Endothelial cell of umbilical vein (primary cell): ENCODE results near the gene CECR2. TPM values are rescaled to one million over a fixed set of nuclear protein-coding genes. Genes with fewer than 3 reads are reported as not detected.

Experiments
- BruUV-seq: library from RNA; stranded (reverse); fragments of 400-500 nt; replicated peaks from 2 replicates; lab custom pipeline; 2021; lab: Mats Ljungman, UMichigan
- CTCF ChIA-PET: fragments of 300-600, 350-600 bp; sonication (Branson Sonifier 250); formaldehyde crosslinking; loops from one replicate; lab custom pipeline; 2021; ENCODE audit warnings: antibody characterized with exemption, inconsistent platforms; lab: Charles Lee
- POLR2A ChIA-PET: fragments of 300-600, 350-600 bp; sonication (Branson Sonifier 250); formaldehyde crosslinking; loops from one replicate; lab custom pipeline; 2021; ENCODE audit warnings: antibody characterized with exemption, inconsistent platforms; lab: Charles Lee
- DNase-seq: peaks from one replicate; pipeline ENCODE4 v3.0.0-alpha.2; 2011; ENCODE audit warnings: low read depth, low spot score
- FAIRE-seq: peaks from 2 replicates; lab custom pipeline; 2011; peaks lifted over from hg19 to GRCh38; lab: Jason Lieb, UNC
- H2AFZ ChIP-seq: 2 replicates; pipeline ENCODE4 v1.6.0; 2012; ENCODE audit warnings: low read depth, low read length, control low read depth, inconsistent platforms
- H3K27ac ChIP-seq: 2 replicates; pipeline ENCODE4 v1.5.1; 2011; ENCODE audit warnings: low read depth, mild to moderate bottlenecking, control low read depth, low read length, moderate library complexity; ENCODE audit not compliant: insufficient read depth
- H3K27me3 ChIP-seq, 2 experiments: 2 replicates each; pipeline versions ENCODE4 v1.6.0 to v1.6.1; 2011; ENCODE audit warnings: low read length in 2 of 2, mixed read lengths in 1 of 2; ENCODE audit not compliant: control insufficient read depth in 2 of 2, insufficient read depth in 2 of 2
- H3K36me3 ChIP-seq, 2 experiments: 2 replicates in 1 of 2; 3 replicates in 1 of 2; pipeline ENCODE4 v1.5.1; 2011; ENCODE audit warnings: low read length in 2 of 2, mild to moderate bottlenecking in 1 of 2, moderate library complexity in 1 of 2; ENCODE audit not compliant: control insufficient read depth in 2 of 2, insufficient read depth in 2 of 2; ENCODE audit errors: extremely low read depth in 1 of 2
- H3K4me1 ChIP-seq: 3 replicates; pipeline ENCODE4 v1.5.1; 2011; ENCODE audit warnings: mild to moderate bottlenecking, low read length; ENCODE audit not compliant: control insufficient read depth, insufficient read depth; ENCODE audit errors: extremely low read depth
- H3K4me2 ChIP-seq: 2 replicates; pipeline ENCODE4 v1.6.1; 2011; ENCODE audit warnings: low read length, control low read depth, mixed read lengths; ENCODE audit not compliant: insufficient read depth
- H3K4me3 ChIP-seq, 3 experiments: fragments of 200-600 bp in 1 of 3; sonication (generic), shearing (Covaris generic) in 1 of 3; replicated peaks in 1 of 3; 2 replicates each; pipeline ENCODE4 v1.5.1; 2011 to 2016; ENCODE audit warnings: control low read depth in 3 of 3, low read length in 3 of 3, mild to moderate bottlenecking in 2 of 3, inconsistent platforms in 1 of 3, low read depth in 1 of 3, moderate library complexity in 1 of 3; ENCODE audit not compliant: insufficient read depth in 1 of 3
- H3K79me2 ChIP-seq: 2 replicates; pipeline ENCODE4 v1.6.0; 2012; ENCODE audit warnings: low read length, inconsistent platforms; ENCODE audit not compliant: control insufficient read depth, insufficient read depth
- H3K9ac ChIP-seq: replicated peaks from 2 replicates; pipeline ENCODE3; 2011; ENCODE audit warnings: low read length, control low read depth; ENCODE audit not compliant: insufficient read depth; ENCODE audit errors: extremely low read depth
- H3K9me1 ChIP-seq: replicated peaks from 3 replicates; pipeline ENCODE4 v1.6.0; 2011; ENCODE audit warnings: mild to moderate bottlenecking, low read length; ENCODE audit not compliant: control insufficient read depth, insufficient read depth; ENCODE audit errors: extremely low read depth
- H3K9me3 ChIP-seq: replicated peaks from 2 replicates; pipeline ENCODE4 v1.5.1; 2012; ENCODE audit warnings: low read length, inconsistent platforms; ENCODE audit not compliant: control insufficient read depth, insufficient read depth
- H4K20me1 ChIP-seq: replicated peaks from 2 replicates; pipeline ENCODE3; 2011; ENCODE audit warnings: mild to moderate bottlenecking, low read length; ENCODE audit not compliant: control insufficient read depth, insufficient read depth; ENCODE audit errors: extremely low read depth
- CTCF ChIP-seq, 2 donors: IDR thresholded peaks; 1 replicate in 1 of 2; 2 replicates in 1 of 2; pipeline ENCODE4 v1.5.1; 2011; ENCODE audit warnings: low read length in 2 of 2, mild to moderate bottlenecking in 2 of 2, moderate library complexity in 2 of 2, control low read depth in 1 of 2, inconsistent platforms in 1 of 2, low read depth in 1 of 2; ENCODE audit not compliant: insufficient read depth in 1 of 2; ENCODE audit errors: extremely low read depth in 1 of 2
- EZH2 ChIP-seq: IDR thresholded peaks from 2 replicates; pipeline ENCODE4 v1.6.1; 2012; ENCODE audit warnings: borderline replicate concordance, low read depth, mild to moderate bottlenecking, moderate library complexity, low read length, inconsistent platforms; ENCODE audit not compliant: severe bottlenecking
- GATA2 ChIP-seq: IDR thresholded peaks from 2 replicates; pipeline ENCODE4 v1.7.0; 2011; ENCODE audit warnings: low read depth, mild to moderate bottlenecking, moderate library complexity, mixed read lengths, low read length; ENCODE audit not compliant: insufficient read length, insufficient read depth
- JUN ChIP-seq: IDR thresholded peaks from 2 replicates; pipeline ENCODE4 v1.6.1; 2011; ENCODE audit warnings: borderline replicate concordance, low read depth; ENCODE audit not compliant: insufficient read length, insufficient read depth
- MAX ChIP-seq: IDR thresholded peaks from 2 replicates; pipeline ENCODE4 v1.6.1; 2011; ENCODE audit not compliant: insufficient read depth, insufficient read length
- MYC ChIP-seq: IDR thresholded peaks from one replicate; pipeline ENCODE4 v1.6.1; 2011; ENCODE audit warnings: mild to moderate bottlenecking, low read depth, low read length
- POLR2A ChIP-seq: IDR thresholded peaks from 2 replicates; pipeline ENCODE4 v1.6.1; 2012; ENCODE audit warnings: low read depth, mild to moderate bottlenecking, control low read depth, low read length
- POLR2AphosphoS5 ChIP-seq: IDR thresholded peaks from 2 replicates; pipeline ENCODE4 v1.6.1; 2012; ENCODE audit warnings: low read depth, mild to moderate bottlenecking, control low read depth, low read length, moderate library complexity; ENCODE audit not compliant: insufficient read depth
- dilution Hi-C: fragments of 300-500 bp; cut with MboI; formaldehyde crosslinking; loops from one replicate; pipeline ENCODE4 v1.15.0; 2019; ENCODE audit warnings: low sequenced_read_pairs; ENCODE audit not compliant: extremely low pct_ligation_motif_present
- intact Hi-C: fragments of 100-400 bp; cut with micrococcal nuclease; formaldehyde crosslinking; loops from one replicate; pipeline ENCODE4 v1.10.0; 2022
- polyA plus RNA-seq, 4 experiments: library from polyadenylated mRNA; depleted of rRNA in 3 of 4; stranded (reverse) in 3 of 4; unstranded in 1 of 4; fragments of >200 nt; gene quantifications; 2 replicates each; pipeline versions ENCODE4 v1.2.1 to v1.2.3, GENCODE V29; 2011 to 2012; ENCODE audit warnings: missing spikeins in 1 of 4
- total RNA-seq: library from RNA; stranded (reverse); gene quantifications from 2 replicates; pipeline ENCODE4 v1.2.3, GENCODE V29; 2021

CECR2 gene
- total and polyA plus RNA-seq, 2 donors (not counting 3 experiments of a cell fraction or from before 2014, with no cell fraction given), result 0.01 TPM; not detected in 1

GRCh38 chr22:17402293-17402692 lies 33.0 kb downstream of the CECR2 start:
- no TSS peak for BruUV-seq

More at GRCh38 chr22:17402293-17402692, 33.0 kb downstream of the CECR2 start:
- no peaks in the 10 kb centered on the region for H3K79me2 ChIP-seq
- dilution Hi-C loops, result no loop called here
- intact Hi-C loops, result no loop called here
- no peak overlapping the region for H3K4me2 ChIP-seq
- no peak overlapping the region for H3K4me3 ChIP-seq
- no peaks in the 10 kb centered on the region for H4K20me1 ChIP-seq
- ChIA-PET POLR2A (no interaction called here), CTCF (no interaction called here)
- no peaks in the 10 kb centered on the region for H3K9me3 ChIP-seq
- FAIRE-seq (no peak), DNase-seq (no peak)
- H3K9me1 ChIP-seq, result no peaks in the 10 kb centered on the region
- H3K36me3 ChIP-seq, result no peaks in the 10 kb centered on the region
- H3K9ac ChIP-seq, result no peak overlapping the region
- peaks cover 11% of the 10 kb centered on the region for H3K4me1 ChIP-seq
- TF ChIP-seq CTCF (IDR thresholded peaks at IDR 0.05; ENCODE audit: extremely low read depth in 1 of 2, insufficient read depth in 1 of 2, low read depth in 1 of 2, low read length in 2 of 2) (no peak), MYC (no peak), JUN (no peak), MAX (no peak), EZH2 (no peak), GATA2 (no peak), POLR2A (no peak), POLR2AphosphoS5 (no peak)
- no peak overlapping the region for H3K27ac ChIP-seq
- H3K27me3 ChIP-seq, result peaks cover 0 to 5% of the 10 kb centered on the region in 2 experiments
- H2AFZ ChIP-seq, result no peak overlapping the region
